GM12874 (cell line): ENCODE data around the gene METTL2B.

ENCODE experiments used
- TF ChIP-seq, protein P1 (sequence below): IDR thresholded peaks from 2 replicates; pipeline ENCODE4 v1.5.1; 2011; ENCODE audit warnings: low read depth, mild to moderate bottlenecking, control low read depth, low read length, moderate library complexity; ENCODE audit not compliant: insufficient read depth

Gene METTL2B

GRCh38 chr7:128458956-128459355 lies 17.6 kb upstream of the METTL2B start:
- TF ChIP-seq, protein P1, sequence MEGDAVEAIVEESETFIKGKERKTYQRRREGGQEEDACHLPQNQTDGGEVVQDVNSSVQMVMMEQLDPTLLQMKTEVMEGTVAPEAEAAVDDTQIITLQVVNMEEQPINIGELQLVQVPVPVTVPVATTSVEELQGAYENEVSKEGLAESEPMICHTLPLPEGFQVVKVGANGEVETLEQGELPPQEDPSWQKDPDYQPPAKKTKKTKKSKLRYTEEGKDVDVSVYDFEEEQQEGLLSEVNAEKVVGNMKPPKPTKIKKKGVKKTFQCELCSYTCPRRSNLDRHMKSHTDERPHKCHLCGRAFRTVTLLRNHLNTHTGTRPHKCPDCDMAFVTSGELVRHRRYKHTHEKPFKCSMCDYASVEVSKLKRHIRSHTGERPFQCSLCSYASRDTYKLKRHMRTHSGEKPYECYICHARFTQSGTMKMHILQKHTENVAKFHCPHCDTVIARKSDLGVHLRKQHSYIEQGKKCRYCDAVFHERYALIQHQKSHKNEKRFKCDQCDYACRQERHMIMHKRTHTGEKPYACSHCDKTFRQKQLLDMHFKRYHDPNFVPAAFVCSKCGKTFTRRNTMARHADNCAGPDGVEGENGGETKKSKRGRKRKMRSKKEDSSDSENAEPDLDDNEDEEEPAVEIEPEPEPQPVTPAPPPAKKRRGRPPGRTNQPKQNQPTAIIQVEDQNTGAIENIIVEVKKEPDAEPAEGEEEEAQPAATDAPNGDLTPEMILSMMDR = no peak

DNA sequence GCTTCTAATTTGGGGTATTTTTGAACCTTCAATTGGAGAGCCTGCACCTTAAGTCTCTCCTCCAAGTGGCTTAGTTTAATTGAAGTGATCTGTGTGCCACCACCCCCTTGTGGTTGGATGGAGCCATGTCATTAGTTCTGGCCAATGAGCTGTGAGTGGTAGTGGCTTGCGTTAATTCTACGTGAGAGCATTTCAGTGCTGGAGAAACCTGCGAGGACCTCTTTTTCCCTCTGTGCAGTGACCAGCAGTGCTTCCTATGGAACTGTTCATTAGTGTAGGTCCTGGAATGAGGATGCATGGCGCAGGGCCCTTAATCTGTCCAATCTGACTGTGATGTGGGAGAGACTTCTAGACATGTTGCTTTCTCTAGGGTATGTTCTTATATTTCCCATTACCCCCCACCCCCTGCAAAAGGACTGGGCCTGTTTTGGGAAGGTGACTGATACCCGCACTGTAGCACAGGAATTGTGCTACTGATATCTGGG lies 17.1 kb upstream of the METTL2B start:
- TF ChIP-seq, protein P1 = peak; percentile 67

DNA sequence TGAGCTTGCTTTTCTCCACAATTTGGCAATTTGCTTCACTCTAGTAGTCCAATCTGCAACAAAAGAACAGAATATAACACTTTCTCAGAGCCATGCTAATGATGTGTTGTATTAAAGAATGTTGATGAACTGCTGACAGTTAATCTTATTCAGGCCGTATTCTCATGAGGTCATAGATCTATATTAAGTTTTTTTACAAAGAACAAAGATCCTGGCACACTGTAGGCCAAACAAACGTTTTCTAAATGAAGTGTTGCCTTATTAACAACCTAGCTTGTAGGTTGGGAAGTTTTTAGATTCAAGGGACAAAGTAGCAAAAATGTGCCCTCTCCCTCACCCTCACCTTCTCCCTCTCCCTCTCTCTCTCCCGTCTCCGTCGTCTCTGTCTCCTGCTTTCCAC lies 14.1 kb upstream of the METTL2B start:
- TF ChIP-seq, protein P1 = no peak

GRCh38 chr7:128497405-128497804 lies 20.9 kb downstream of the METTL2B start:
- TF ChIP-seq, protein P1 = no peak

GRCh38 chr7:128530855-128531104 lies 54.2 kb downstream of the METTL2B start:
- TF ChIP-seq, protein P1 = no peak

DNA sequence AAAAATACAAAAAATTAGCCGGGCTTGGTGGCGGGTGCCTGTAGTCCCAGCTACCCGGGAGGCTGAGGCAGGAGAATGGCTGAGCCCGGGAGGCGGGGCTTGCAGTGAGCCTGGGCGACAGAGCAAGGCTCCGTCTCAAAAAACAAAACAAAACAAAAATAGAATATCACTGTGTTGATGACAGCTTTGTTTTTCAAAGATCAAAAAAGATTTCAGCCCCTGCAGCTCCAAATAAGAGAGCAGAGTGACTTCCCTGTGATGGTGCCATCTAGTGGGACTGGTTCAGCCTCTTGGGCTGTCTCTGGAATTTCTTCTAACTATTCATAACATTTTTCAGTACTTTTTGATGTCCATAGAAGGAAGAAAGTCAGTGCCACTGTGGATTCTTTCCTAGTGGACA lies 60.9 kb downstream of the METTL2B start:
- TF ChIP-seq, protein P1 = peak; percentile 13; the same call in 1 of the 2 replicates

DNA sequence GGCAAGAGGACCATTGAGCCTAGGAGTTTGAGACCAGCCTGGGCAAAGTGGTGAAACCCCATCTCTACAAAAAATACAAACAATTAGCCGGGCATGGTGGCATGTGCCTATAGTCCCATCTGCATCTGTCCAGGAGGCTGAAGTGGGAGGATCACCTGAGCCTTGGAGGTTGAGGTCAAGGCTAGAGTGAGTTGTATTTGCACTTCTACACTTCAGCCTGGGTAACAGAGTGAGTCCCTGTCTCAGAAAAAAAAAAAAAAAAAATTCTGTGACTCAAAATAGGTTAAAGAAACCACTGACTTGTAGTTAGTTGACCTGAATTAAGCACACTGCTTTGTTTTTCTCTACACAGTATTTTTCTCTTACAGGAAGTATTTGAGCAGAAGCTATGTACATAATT lies 74.4 kb downstream of the METTL2B start:
- TF ChIP-seq, protein P1 = no peak
